ENCODE data around the gene CGB8. TPM values are rescaled to one million over a fixed set of nuclear protein-coding genes. Genes with fewer than 3 reads are reported as not detected.
"Not testable (repeated sequence)": the region's sequence is repeated elsewhere in the genome, so short reads cannot be mapped to it uniquely, and the experiment has no call there.

Gene CGB8
- total RNA-seq, 1 donor from 2014 or later, result 3.3 TPM

DNA sequence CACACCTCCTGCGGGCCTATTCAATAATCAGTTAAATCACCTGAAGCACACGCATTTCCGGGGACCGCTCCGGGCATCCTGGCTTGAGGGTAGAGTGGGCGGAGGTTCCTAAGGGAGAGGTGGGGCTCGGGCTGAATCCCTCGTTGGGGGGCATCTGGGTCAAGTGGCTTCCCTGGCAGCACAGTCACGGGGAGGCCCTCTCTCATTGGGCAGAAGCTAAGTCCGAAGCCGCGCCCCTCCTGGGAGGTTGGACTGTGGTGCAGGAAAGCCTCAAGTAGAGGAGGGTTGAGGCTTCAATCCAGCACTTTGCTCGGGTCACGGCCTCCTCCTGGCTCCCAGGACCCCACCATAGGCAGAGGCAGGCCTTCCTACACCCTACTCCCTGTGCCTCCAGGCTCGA is 5.4 kb downstream of the CGB8 start, which contains the start of gene CGB5:
TSS of gene CGB5 (plus strand) at position 301 of the 400 bp plus-strand sequence. CDS start 362 bp downstream, outside the sequence.
- DNase-seq (ENCODE audit: low read depth); H3K27me3 ChIP-seq (ENCODE audit: control insufficient read depth, insufficient read depth, low read length); H3K4me3 ChIP-seq (ENCODE audit: low read depth, low read length); H3K36me3 ChIP-seq (ENCODE audit: control insufficient read depth, insufficient read depth, low read length): not testable (repeated sequence)

DNA sequence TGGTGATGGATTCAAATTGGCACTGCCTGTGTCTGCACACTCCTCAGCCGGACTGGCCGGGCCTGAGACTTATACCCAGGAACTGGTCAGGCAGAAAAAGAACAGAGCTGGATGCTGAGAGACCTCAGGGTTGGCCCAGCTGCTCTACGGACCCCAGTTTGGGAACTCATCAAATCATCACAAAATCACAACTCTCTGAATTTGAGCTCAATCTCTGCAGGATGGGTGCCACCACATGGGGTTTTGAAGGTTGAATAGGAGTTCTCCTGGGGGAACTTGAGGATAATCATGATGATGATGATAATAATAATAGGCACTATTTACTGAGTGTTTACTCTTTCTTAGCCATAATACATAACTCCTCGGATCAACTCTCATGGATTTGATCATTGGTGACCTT is 6.2 kb downstream of the CGB8 start:
- H3K27me3 ChIP-seq (ENCODE audit: control insufficient read depth, insufficient read depth, low read length); H3K4me3 ChIP-seq (ENCODE audit: low read depth, low read length); H3K36me3 ChIP-seq (ENCODE audit: control insufficient read depth, insufficient read depth, low read length); DNase-seq (ENCODE audit: low read depth): not testable (repeated sequence)

- DNase-seq (ENCODE audit: low read depth), result no peak
- Histone ChIP-seq H3K4me3 (ENCODE audit: low read depth, low read length) (no peak overlapping the region), H3K36me3 (ENCODE audit: control insufficient read depth, insufficient read depth, low read length) (no peaks in the 10 kb centered on the region), H3K27me3 (ENCODE audit: control insufficient read depth, insufficient read depth, low read length) (no peaks in the 10 kb centered on the region)
- TF ChIP-seq, protein P1, sequence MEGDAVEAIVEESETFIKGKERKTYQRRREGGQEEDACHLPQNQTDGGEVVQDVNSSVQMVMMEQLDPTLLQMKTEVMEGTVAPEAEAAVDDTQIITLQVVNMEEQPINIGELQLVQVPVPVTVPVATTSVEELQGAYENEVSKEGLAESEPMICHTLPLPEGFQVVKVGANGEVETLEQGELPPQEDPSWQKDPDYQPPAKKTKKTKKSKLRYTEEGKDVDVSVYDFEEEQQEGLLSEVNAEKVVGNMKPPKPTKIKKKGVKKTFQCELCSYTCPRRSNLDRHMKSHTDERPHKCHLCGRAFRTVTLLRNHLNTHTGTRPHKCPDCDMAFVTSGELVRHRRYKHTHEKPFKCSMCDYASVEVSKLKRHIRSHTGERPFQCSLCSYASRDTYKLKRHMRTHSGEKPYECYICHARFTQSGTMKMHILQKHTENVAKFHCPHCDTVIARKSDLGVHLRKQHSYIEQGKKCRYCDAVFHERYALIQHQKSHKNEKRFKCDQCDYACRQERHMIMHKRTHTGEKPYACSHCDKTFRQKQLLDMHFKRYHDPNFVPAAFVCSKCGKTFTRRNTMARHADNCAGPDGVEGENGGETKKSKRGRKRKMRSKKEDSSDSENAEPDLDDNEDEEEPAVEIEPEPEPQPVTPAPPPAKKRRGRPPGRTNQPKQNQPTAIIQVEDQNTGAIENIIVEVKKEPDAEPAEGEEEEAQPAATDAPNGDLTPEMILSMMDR (IDR thresholded peaks at IDR 0.05; ENCODE audit: insufficient read depth, low read length, poor library complexity, severe bottlenecking), result no peak
These were observed 6.7 kb downstream of the CGB8 start for GRCh38 chr19:49042177-49042576.

DNA sequence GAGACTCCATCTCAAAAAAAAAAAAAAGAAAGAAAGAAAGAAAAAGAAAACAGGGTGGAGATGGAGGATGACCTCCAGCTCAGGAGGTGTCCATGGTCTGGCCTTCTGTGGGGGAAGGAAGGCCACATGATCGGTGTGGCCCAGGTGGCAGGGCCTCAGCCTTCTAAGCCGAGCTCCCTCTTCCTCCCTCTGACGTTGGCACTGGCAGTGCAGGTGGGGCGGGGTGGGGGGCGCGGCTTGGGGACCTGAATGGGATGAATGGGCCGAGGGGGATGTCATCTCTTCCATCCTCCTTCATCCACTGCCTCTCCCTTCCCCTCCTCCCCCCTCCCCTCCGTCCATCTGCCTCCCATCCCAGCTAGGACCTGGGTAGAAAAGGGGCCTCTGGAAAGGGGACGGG is 9.2 kb downstream of the CGB8 start:
- H3K27me3 ChIP-seq (ENCODE audit: control insufficient read depth, insufficient read depth, low read length); DNase-seq (ENCODE audit: low read depth); H3K4me3 ChIP-seq (ENCODE audit: low read depth, low read length); H3K36me3 ChIP-seq (ENCODE audit: control insufficient read depth, insufficient read depth, low read length): not testable (repeated sequence)

DNA sequence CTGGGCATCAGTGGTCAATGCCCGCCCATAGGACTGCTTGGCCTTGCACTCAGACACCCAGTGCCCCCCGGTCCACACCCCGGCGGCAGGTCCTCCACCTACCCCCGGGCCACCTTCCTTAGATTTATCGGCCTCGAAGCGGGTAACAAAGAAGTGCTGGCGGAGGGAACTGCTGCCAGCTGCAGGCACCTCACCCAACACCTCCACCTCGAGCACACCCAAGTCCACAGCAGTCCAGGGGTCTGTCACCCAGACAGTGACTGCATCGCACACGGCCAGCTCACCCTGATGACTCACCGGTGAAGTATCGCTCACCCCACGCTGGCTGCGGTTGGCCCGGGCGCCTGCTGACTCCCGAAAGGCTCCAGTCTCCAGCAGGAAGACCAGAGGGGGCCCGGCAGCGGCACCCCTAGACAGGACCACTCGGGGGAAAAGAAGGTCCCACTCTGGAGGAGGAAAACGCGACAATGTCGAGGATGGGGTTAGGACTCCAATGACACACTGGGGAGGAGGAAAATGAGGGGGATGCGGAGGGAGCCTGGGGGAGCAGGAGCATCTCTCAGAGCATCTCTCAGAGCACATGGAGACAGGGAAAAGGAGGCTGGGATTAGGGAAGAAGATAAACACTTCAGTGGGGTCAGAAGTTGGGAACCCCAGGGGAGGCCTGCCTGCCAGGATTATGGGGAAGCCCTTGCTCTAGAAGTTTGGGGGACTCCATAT is 10.2 kb downstream of the CGB8 start:
- H3K36me3 ChIP-seq (ENCODE audit: control insufficient read depth, insufficient read depth, low read length); H3K4me3 ChIP-seq (ENCODE audit: low read depth, low read length); H3K27me3 ChIP-seq (ENCODE audit: control insufficient read depth, insufficient read depth, low read length); DNase-seq (ENCODE audit: low read depth): not testable (repeated sequence)

GRCh38 chr19:49038111-49038510 is 10.8 kb downstream of the CGB8 start:
- not testable (repeated sequence) for H3K4me3 ChIP-seq (ENCODE audit: low read depth, low read length); DNase-seq (ENCODE audit: low read depth); H3K36me3 ChIP-seq (ENCODE audit: control insufficient read depth, insufficient read depth, low read length); H3K27me3 ChIP-seq (ENCODE audit: control insufficient read depth, insufficient read depth, low read length)

GRCh38 chr19:49036815-49037214 is 12.1 kb downstream of the CGB8 start, which contains the start of gene CGB1:
Gene CGB1 (minus strand): TSS chr19:49036895. CDS start chr19:49036711, 184 bp downstream.
- not testable (repeated sequence) for H3K27me3 ChIP-seq (ENCODE audit: control insufficient read depth, insufficient read depth, low read length); H3K4me3 ChIP-seq (ENCODE audit: low read depth, low read length); DNase-seq (ENCODE audit: low read depth); H3K36me3 ChIP-seq (ENCODE audit: control insufficient read depth, insufficient read depth, low read length)
- TF ChIP-seq, protein P1 (IDR thresholded peaks at IDR 0.05; ENCODE audit: insufficient read depth, low read length, poor library complexity, severe bottlenecking), result peak; percentile 37

DNA sequence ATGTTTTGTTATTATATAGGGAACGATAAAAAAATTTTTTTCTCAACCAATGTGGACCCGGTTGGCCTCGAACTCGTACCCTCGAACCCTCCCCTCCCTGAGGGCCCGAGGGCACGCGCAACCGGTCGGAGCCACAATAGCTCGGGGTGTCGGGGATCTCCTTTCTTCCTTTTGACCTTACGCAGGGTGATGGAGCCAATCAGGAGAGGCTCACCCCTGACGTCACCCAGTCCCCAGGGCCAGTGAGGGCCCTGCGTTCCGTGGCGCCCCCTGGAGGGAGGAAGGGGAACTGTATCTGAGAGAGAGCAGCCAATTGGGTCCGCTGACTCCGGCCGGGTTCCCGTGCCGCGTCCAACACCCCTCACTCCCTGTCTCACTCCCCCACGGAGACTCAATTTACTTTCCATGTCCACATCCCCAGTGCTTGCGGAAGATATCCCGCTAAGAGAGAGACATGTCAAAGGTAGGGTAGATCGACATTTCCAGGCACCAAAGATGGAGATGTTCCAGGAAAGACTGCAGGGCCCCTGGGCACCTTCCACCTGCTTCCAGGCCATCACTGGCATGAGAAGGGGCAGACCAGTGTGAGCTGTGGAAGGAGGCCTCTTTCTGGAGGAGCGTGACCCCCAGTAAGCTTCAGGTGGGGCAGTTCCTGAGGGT is 17.1 kb downstream of the CGB8 start, which contains the start of gene CGB2:
TSS of gene CGB2 (plus strand) at position 249 of the 660 bp plus-strand sequence. CDS start at position 455, 206 bp downstream.
- not testable (repeated sequence) for H3K36me3 ChIP-seq (ENCODE audit: control insufficient read depth, insufficient read depth, low read length)

GRCh38 chr19:49030323-49030722 is 18.6 kb downstream of the CGB8 start:
- H3K36me3 ChIP-seq (ENCODE audit: control insufficient read depth, insufficient read depth, low read length); H3K4me3 ChIP-seq (ENCODE audit: low read depth, low read length); H3K27me3 ChIP-seq (ENCODE audit: control insufficient read depth, insufficient read depth, low read length); DNase-seq (ENCODE audit: low read depth): not testable (repeated sequence)

More for the DNA sequence above, 17.1 kb downstream of the CGB8 start, which contains the start of gene CGB2:
- not testable (repeated sequence) for H3K4me3 ChIP-seq (ENCODE audit: low read depth, low read length); H3K27me3 ChIP-seq (ENCODE audit: control insufficient read depth, insufficient read depth, low read length); DNase-seq (ENCODE audit: low read depth)
- TF ChIP-seq, protein P1 (IDR thresholded peaks at IDR 0.05; ENCODE audit: insufficient read depth, low read length, poor library complexity, severe bottlenecking), result peak; percentile 43

DNA sequence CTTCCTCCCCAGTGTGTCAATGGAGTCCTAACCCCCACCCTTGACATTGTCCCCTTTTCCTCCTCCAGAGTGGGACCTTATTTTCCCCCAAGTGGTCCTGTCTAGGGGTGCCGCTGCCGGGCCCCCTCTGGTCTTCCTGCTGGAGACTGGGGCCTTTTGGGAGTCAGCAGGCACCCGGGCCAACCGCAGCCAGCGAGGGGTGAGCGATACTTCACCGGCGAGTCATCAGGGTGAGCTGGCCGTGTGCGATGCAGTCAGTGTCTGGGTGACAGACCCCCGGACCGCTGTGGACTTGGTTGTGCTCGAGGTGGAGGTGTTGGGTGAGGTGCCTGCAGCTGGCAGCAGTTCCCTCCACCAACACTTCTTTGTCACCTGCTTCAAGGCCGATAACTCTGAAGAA is 19.2 kb downstream of the CGB8 start:
- DNase-seq (ENCODE audit: low read depth); H3K27me3 ChIP-seq (ENCODE audit: control insufficient read depth, insufficient read depth, low read length); H3K4me3 ChIP-seq (ENCODE audit: low read depth, low read length); H3K36me3 ChIP-seq (ENCODE audit: control insufficient read depth, insufficient read depth, low read length): not testable (repeated sequence)

GRCh38 chr19:49028686-49029085 is 20.2 kb downstream of the CGB8 start:
- H3K36me3 ChIP-seq (ENCODE audit: control insufficient read depth, insufficient read depth, low read length); H3K4me3 ChIP-seq (ENCODE audit: low read depth, low read length); H3K27me3 ChIP-seq (ENCODE audit: control insufficient read depth, insufficient read depth, low read length); DNase-seq (ENCODE audit: low read depth): not testable (repeated sequence)

Measured in kidney epithelial cell (primary cell).